Gastrocnemius medialis (tissue), 4 donors: ENCODE data around the gene PSMB10.

Experiments
- POLR2A ChIP-seq, 2 donors: fragments of 450-650 bp; IDR thresholded peaks; one replicate each; pipeline ENCODE4 v1.6.1; 2017; ENCODE audit warnings: antibody characterized with exemption in 2 of 2, mild to moderate bottlenecking in 2 of 2, moderate library complexity in 2 of 2
- TF ChIP-seq, protein P1 (sequence below), 5 experiments: fragments of 450-650 bp in 3 of 5; fragments of 200-600 bp in 2 of 5; sonication (generic) in 2 of 5; IDR thresholded peaks in 4 of 5; conservative IDR thresholded peaks in 1 of 5; 1 replicate in 4 of 5; 2 replicates in 1 of 5; pipeline ENCODE4 v1.5.1; 2016 to 2019; ENCODE audit warnings: antibody characterized with exemption in 5 of 5, mild to moderate bottlenecking in 3 of 5, moderate library complexity in 3 of 5

DNA sequence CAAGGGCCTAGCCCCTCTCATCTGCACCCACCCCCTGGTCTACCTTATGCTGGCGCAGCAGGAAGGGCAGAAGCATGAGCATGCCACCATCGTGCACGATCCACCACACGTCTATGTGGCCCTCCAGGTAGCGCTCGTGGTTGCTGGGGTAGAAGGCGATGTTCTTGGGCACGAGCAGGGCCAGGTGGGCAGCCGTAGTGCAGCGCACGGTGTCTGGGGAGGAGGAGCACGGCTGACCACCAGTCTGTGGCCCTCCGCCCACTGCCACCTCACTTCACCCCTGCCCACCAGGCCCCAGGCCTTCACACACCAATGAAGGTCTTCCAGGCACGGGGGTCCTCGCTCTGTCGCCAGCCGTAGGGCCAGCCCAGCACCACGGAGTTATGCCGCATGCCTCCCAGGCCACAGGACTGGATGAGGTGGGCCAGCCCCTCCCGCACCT lies 9.5 kb upstream of the PSMB10 start:
- no peak for TF ChIP-seq POLR2A (IDR thresholded peaks at IDR 0.05)
- TF ChIP-seq, protein P1, sequence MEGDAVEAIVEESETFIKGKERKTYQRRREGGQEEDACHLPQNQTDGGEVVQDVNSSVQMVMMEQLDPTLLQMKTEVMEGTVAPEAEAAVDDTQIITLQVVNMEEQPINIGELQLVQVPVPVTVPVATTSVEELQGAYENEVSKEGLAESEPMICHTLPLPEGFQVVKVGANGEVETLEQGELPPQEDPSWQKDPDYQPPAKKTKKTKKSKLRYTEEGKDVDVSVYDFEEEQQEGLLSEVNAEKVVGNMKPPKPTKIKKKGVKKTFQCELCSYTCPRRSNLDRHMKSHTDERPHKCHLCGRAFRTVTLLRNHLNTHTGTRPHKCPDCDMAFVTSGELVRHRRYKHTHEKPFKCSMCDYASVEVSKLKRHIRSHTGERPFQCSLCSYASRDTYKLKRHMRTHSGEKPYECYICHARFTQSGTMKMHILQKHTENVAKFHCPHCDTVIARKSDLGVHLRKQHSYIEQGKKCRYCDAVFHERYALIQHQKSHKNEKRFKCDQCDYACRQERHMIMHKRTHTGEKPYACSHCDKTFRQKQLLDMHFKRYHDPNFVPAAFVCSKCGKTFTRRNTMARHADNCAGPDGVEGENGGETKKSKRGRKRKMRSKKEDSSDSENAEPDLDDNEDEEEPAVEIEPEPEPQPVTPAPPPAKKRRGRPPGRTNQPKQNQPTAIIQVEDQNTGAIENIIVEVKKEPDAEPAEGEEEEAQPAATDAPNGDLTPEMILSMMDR (IDR thresholded peaks at IDR 0.05 in 4 of 5, conservative IDR thresholded peaks at IDR 0.05 in 1 of 5): no peak
